ENCODE results near the gene IRX2. TPM values are rescaled to one million over a fixed set of nuclear protein-coding genes. Genes with fewer than 3 reads are reported as not detected.

Gene IRX2
- total and polyA plus RNA-seq, 9 donors: 0.04 to 0.46 (median 0.15) TPM; not detected in 4

- WGBS, 3 donors: 6 to 7% (median 7%) methylated on average over 55 of the region's 55 CpGs
- peaks cover 0 to 9% of the 10 kb centered on the region in 2 donors for H3K9me3 ChIP-seq
- no peak overlapping the region for H3K4me3 ChIP-seq
- H3K27ac ChIP-seq: no peak overlapping the region
- intact Hi-C loops (cut with DNase I): no loop called here
- no peak for DNase-seq
- TF ChIP-seq POLR2A (IDR thresholded peaks at IDR 0.05): no peak
- no peak for TF ChIP-seq CTCF (IDR thresholded peaks at IDR 0.05)
- TF ChIP-seq EP300 (IDR thresholded peaks at IDR 0.05): no peak
- H3K36me3 ChIP-seq: no peaks in the 10 kb centered on the region
- H3K4me1 ChIP-seq (ENCODE audit: insufficient read depth): no peaks in the 10 kb centered on the region
- no peaks in the 10 kb centered on the region for H3K27me3 ChIP-seq
Measured at GRCh38 chr5:2742921-2743679, 8.4 kb downstream of the IRX2 start.

- Histone ChIP-seq H3K9me3 (peaks cover 0 to 6% of the 10 kb centered on the region in 2 donors), H3K4me1 (ENCODE audit: insufficient read depth) (no peaks in the 10 kb centered on the region), H3K4me3 (no peak overlapping the region), H3K27ac (no peak overlapping the region), H3K36me3 (no peaks in the 10 kb centered on the region), H3K27me3 (no peaks in the 10 kb centered on the region)
- WGBS, 3 donors: 14 to 20% (median 15%) methylated on average over 3 of the region's 3 CpGs
- DNase-seq: no peak
- TF ChIP-seq EP300 (IDR thresholded peaks at IDR 0.05) (no peak), POLR2A (IDR thresholded peaks at IDR 0.05) (no peak), CTCF (IDR thresholded peaks at IDR 0.05) (no peak)
- intact Hi-C loops (cut with DNase I): no loop called here
Measured at GRCh38 chr5:2741956-2742355, 9.5 kb downstream of the IRX2 start.

GRCh38 chr5:2740876-2741555, 10.5 kb downstream of the IRX2 start:
- H3K4me3 ChIP-seq: no peak overlapping the region

More at GRCh38 chr5:2740876-2741555, 10.5 kb downstream of the IRX2 start:
- no peak overlapping the region for H3K27ac ChIP-seq
- no peaks in the 10 kb centered on the region for H3K27me3 ChIP-seq
- TF ChIP-seq POLR2A (IDR thresholded peaks at IDR 0.05) (no peak), EP300 (IDR thresholded peaks at IDR 0.05) (no peak), CTCF (IDR thresholded peaks at IDR 0.05) (no peak)
- no peaks in the 10 kb centered on the region for H3K36me3 ChIP-seq
- H3K9me3 ChIP-seq: peaks cover 0 to 6% of the 10 kb centered on the region in 2 donors
- no peaks in the 10 kb centered on the region for H3K4me1 ChIP-seq (ENCODE audit: insufficient read depth)
- intact Hi-C loops (cut with DNase I): no loop called here
- 13 to 15% (median 13%) methylated on average over 25 of the region's 25 CpGs for WGBS, 3 donors
- DNase-seq: no peak

Measured in ovary (tissue), 9 donors.